Smooth muscle cell of the brain vasculature (primary cell): Measurements from ENCODE around the gene RWDD2A.

Experiments used
- DNase-seq: peaks from one replicate; pipeline ENCODE4 v3.0.0-alpha.2; 2012; ENCODE audit warnings: low read depth, low spot score

Gene RWDD2A

GRCh38 chr6:83198486-83199172 lies 5.5 kb downstream of the RWDD2A start:
- DNase-seq, result no peak

- no peak for DNase-seq
Measured at GRCh38 chr6:83199173-83199862, 6.2 kb downstream of the RWDD2A start.

- DNase-seq, result no peak
Measured at GRCh38 chr6:83199863-83200225, 6.7 kb downstream of the RWDD2A start.

- no peak for DNase-seq
Measured at GRCh38 chr6:83202031-83202430, 8.9 kb downstream of the RWDD2A start.

- DNase-seq, result peak; percentile 46
Measured at GRCh38 chr6:83215131-83216047, 22.2 kb downstream of the RWDD2A start.

- no peak for DNase-seq
Measured at GRCh38 chr6:83216806-83217205, 23.6 kb downstream of the RWDD2A start.

- DNase-seq, result no peak
Measured at GRCh38 chr6:83218646-83219045, 25.5 kb downstream of the RWDD2A start.

- DNase-seq, result no peak
Measured at GRCh38 chr6:83220121-83220520, 27.0 kb downstream of the RWDD2A start.

- DNase-seq, result no peak
Measured at GRCh38 chr6:83221276-83221675, 28.1 kb downstream of the RWDD2A start.

GRCh38 chr6:83221889-83222479 lies 28.8 kb downstream of the RWDD2A start:
- DNase-seq, result no peak

- DNase-seq, result no peak
Measured at GRCh38 chr6:83226517-83226916, 33.4 kb downstream of the RWDD2A start.

- DNase-seq, result no peak
Measured at GRCh38 chr6:83231146-83231545, 38.0 kb downstream of the RWDD2A start.

GRCh38 chr6:83247471-83247870 lies 54.3 kb downstream of the RWDD2A start:
- DNase-seq, result peak; percentile 62
